RWPE1 (cell line): Measurements from ENCODE around the gene MUSTN1.

Experiments
- CTCF ChIA-PET: fragments of 350-600 bp; sonication (Branson Sonifier 250); formaldehyde crosslinking; extraction: SDS; loops from one replicate; lab custom pipeline; 2021; lab: Yijun Ruan, JAX
- POLR2A ChIA-PET: fragments of 400-600 bp; formaldehyde crosslinking; extraction: SDS; loops from one replicate; lab custom pipeline; 2020; ENCODE audit warnings: antibody characterized with exemption; ENCODE audit not compliant: low non-redundant PET; lab: Yijun Ruan, JAX
- DNase-seq: peaks from one replicate; pipeline ENCODE4 v3.0.0; 2012; ENCODE audit warnings: low spot score
- H3K27ac ChIP-seq: fragments of 450-650 bp; 2 replicates; pipeline ENCODE4 v1.5.1; 2017
- CTCF ChIP-seq: fragments of 450-650 bp; conservative IDR thresholded peaks from 2 replicates; pipeline ENCODE4 v1.5.1; 2017; ENCODE audit warnings: low read depth, mild to moderate bottlenecking

MUSTN1 gene

GRCh38 chr3:52835766-52836470 is 1.1 kb upstream of the MUSTN1 start:
- TF ChIP-seq CTCF: no peak
- CTCF ChIA-PET: no interaction called here
- POLR2A ChIA-PET: no interaction called here
- DNase-seq: no peak
- H3K27ac ChIP-seq: no peak overlapping the region

GRCh38 chr3:52833202-52833601 is 1.6 kb downstream of the MUSTN1 start:
- ChIA-PET POLR2A (no interaction called here), CTCF (no interaction called here)
- no peak overlapping the region for H3K27ac ChIP-seq
- no peak for DNase-seq
- TF ChIP-seq CTCF: no peak

- no peak for TF ChIP-seq CTCF
- POLR2A ChIA-PET: no interaction called here
- CTCF ChIA-PET: no interaction called here
- H3K27ac ChIP-seq: peak overlapping the region; percentile 55
- DNase-seq: peak; percentile 60
Observed at GRCh38 chr3:52831500-52832301, 3.1 kb downstream of the MUSTN1 start.

GRCh38 chr3:52830535-52831258 is 4.1 kb downstream of the MUSTN1 start, which contains the start of gene ITIH4:
TSS of gene ITIH4 (minus strand) at chr3:52830672. CDS start at chr3:52830642, 30 bp downstream.
- DNase-seq: no peak
- ChIA-PET POLR2A (no interaction called here), CTCF (no interaction called here)
- H3K27ac ChIP-seq: peak within 1 kb of the TSS; percentile 55
- no peak for TF ChIP-seq CTCF

- POLR2A ChIA-PET: no interaction called here
- H3K27ac ChIP-seq: peak overlapping the region; percentile 10; the same call in 1 of the 2 replicates
- DNase-seq: no peak
- CTCF ChIA-PET: interaction anchor here (1.0 kb wide), 1 partner anchor 9 kb away, joined by 3 read pairs; no protein-coding TSS in a partner anchor
- no peak for TF ChIP-seq CTCF
Observed at GRCh38 chr3:52829906-52830463, 4.8 kb downstream of the MUSTN1 start.

GRCh38 chr3:52829482-52829881 is 5.3 kb downstream of the MUSTN1 start:
- POLR2A ChIA-PET: no interaction called here
- no peak for DNase-seq
- TF ChIP-seq CTCF: no peak
- no peak overlapping the region for H3K27ac ChIP-seq
- CTCF ChIA-PET: interaction anchor here (1.0 kb wide), 1 partner anchor 9 kb away, joined by 3 read pairs; no protein-coding TSS in a partner anchor
